Measurements from ENCODE around the gene EPHB2. TPM values are rescaled to one million over a fixed set of nuclear protein-coding genes. Genes with fewer than 3 reads are reported as not detected.

The EPHB2 gene
- total RNA-seq, 2 experiments from 2014 or later, result 0.59 TPM; not detected in 1

DNA sequence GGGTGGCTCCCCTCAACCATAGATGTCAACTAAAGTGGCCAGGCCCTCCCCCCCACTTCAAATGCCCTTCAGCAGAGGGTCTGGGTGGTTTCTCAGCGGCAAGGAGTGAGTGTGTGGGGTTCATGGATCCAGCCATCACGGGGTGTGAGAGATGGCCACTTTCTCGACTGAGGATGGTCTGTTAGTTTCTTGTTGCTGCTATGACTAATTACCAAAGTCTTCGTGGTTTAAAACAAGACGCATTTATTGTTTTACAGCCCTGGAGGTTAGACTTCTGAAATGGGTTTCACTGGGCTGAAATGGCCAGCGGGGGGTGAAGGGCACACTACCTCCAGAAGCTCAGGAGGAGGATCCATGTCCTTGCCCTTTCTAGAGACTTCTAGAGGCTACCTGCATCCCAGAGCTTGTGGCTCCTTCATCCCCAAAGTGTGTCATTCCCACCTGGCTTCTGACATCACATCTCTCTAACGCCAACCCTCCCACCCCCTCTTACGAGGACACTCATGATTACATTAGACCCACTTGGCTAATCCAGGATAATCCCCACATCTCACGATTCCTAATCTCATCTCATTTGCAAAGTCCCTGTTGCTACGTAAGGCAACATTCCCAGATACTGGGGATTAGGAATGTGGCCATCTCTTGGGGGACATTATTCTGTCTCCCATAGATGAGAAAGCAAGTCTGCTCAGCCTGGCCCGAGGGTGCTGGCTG, 53.0 kb downstream of the EPHB2 start:
- BruUV-seq (replicated peaks), result no TSS peak
- H3K36me3 ChIP-seq (ENCODE audit: insufficient read depth, low read length), result no peaks in the 10 kb centered on the region
- DNase-seq (ENCODE audit: low spot score), result no peak

GRCh38 chr1:22767852-22768251, 57.2 kb downstream of the EPHB2 start:
- no peaks in the 10 kb centered on the region for H3K9me2 ChIP-seq (ENCODE audit: insufficient read depth, low read length)
- no peak for DNase-seq (ENCODE audit: low spot score)
- no peak overlapping the region for H3K4me2 ChIP-seq (ENCODE audit: low read length)
- H2AFZ ChIP-seq (ENCODE audit: low read length), result no peak overlapping the region
- no peaks in the 10 kb centered on the region for H3K79me2 ChIP-seq (ENCODE audit: insufficient read depth, low read depth, low read length)
- no peaks in the 10 kb centered on the region for H3K4me1 ChIP-seq (ENCODE audit: insufficient read depth, low read length, poor library complexity, severe bottlenecking)
- H3K9me3 ChIP-seq (ENCODE audit: low read length), result no peaks in the 10 kb centered on the region
- ChIA-PET CTCF (ENCODE audit: unreplicated experiment) (no interaction called here), POLR2A (no interaction called here)
- no peak for TF ChIP-seq CTCF (conservative IDR thresholded peaks at IDR 0.05; ENCODE audit: low read length)
- no peak for TF ChIP-seq EZH2phosphoT487 (IDR thresholded peaks at IDR 0.05; ENCODE audit: borderline replicate concordance, low read depth, low read length)
- H3K4me3 ChIP-seq (ENCODE audit: low read depth, low read length, poor library complexity, severe bottlenecking), result no peak overlapping the region
- H3K36me3 ChIP-seq (ENCODE audit: insufficient read depth, low read length), result no peaks in the 10 kb centered on the region
- no peaks in the 10 kb centered on the region for H4K20me1 ChIP-seq (ENCODE audit: insufficient read depth, low read length)
- intact Hi-C loops (cut with micrococcal nuclease; ENCODE audit: unreplicated experiment), result no loop called here
- BruUV-seq (replicated peaks), result no TSS peak
- no peak overlapping the region for H3K27ac ChIP-seq (ENCODE audit: low read depth, low read length, poor library complexity, severe bottlenecking)

More for the DNA sequence above, 53.0 kb downstream of the EPHB2 start:
- ChIA-PET POLR2A (no interaction called here), CTCF (ENCODE audit: unreplicated experiment) (no interaction called here)
- intact Hi-C loops (cut with micrococcal nuclease; ENCODE audit: unreplicated experiment), result no loop called here
- Histone ChIP-seq H2AFZ (ENCODE audit: low read length) (no peak overlapping the region), H3K27ac (ENCODE audit: low read depth, low read length, poor library complexity, severe bottlenecking) (no peak overlapping the region), H3K9me3 (ENCODE audit: low read length) (no peaks in the 10 kb centered on the region), H3K4me1 (ENCODE audit: insufficient read depth, low read length, poor library complexity, severe bottlenecking) (no peaks in the 10 kb centered on the region), H3K4me3 (ENCODE audit: low read depth, low read length, poor library complexity, severe bottlenecking) (no peak overlapping the region), H3K79me2 (ENCODE audit: insufficient read depth, low read depth, low read length) (no peaks in the 10 kb centered on the region), H4K20me1 (ENCODE audit: insufficient read depth, low read length) (no peaks in the 10 kb centered on the region), H3K9me2 (ENCODE audit: insufficient read depth, low read length) (no peaks in the 10 kb centered on the region), H3K4me2 (ENCODE audit: low read length) (no peak overlapping the region)
- TF ChIP-seq CTCF (conservative IDR thresholded peaks at IDR 0.05; ENCODE audit: low read length) (no peak), EZH2phosphoT487 (IDR thresholded peaks at IDR 0.05; ENCODE audit: borderline replicate concordance, low read depth, low read length) (no peak)

DNA sequence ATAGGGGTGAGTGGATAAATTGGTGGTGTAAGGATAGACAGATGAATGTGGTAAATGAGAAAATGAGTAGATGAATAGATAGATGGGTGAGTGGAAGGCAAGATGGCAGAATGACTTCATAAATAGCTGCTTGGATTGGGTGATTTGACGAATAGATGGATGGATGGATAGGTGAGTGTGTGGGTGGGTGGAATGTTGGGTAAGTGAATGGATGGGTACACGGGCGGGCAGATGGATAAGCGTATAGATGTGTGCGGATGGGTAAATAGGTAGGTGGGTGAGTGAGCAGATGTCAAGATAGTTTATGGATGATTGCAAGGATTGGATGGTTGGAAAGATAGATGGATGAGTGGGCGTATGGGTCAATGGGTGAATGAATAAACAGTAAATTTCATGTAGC, 59.3 kb downstream of the EPHB2 start:
- Histone ChIP-seq H3K9me3 (ENCODE audit: low read length) (no peaks in the 10 kb centered on the region), H4K20me1 (ENCODE audit: insufficient read depth, low read length) (no peaks in the 10 kb centered on the region), H2AFZ (ENCODE audit: low read length) (no peak overlapping the region), H3K4me2 (ENCODE audit: low read length) (no peak overlapping the region), H3K27ac (ENCODE audit: low read depth, low read length, poor library complexity, severe bottlenecking) (no peak overlapping the region), H3K4me3 (ENCODE audit: low read depth, low read length, poor library complexity, severe bottlenecking) (no peak overlapping the region), H3K9me2 (ENCODE audit: insufficient read depth, low read length) (no peaks in the 10 kb centered on the region), H3K79me2 (ENCODE audit: insufficient read depth, low read depth, low read length) (no peaks in the 10 kb centered on the region), H3K4me1 (ENCODE audit: insufficient read depth, low read length, poor library complexity, severe bottlenecking) (no peaks in the 10 kb centered on the region), H3K36me3 (ENCODE audit: insufficient read depth, low read length) (no peaks in the 10 kb centered on the region)
- intact Hi-C loops (cut with micrococcal nuclease; ENCODE audit: unreplicated experiment), result no loop called here
- BruUV-seq (replicated peaks), result no TSS peak
- TF ChIP-seq EZH2phosphoT487 (IDR thresholded peaks at IDR 0.05; ENCODE audit: borderline replicate concordance, low read depth, low read length) (no peak), CTCF (conservative IDR thresholded peaks at IDR 0.05; ENCODE audit: low read length) (no peak)
- no peak for DNase-seq (ENCODE audit: low spot score)
- ChIA-PET POLR2A (no interaction called here), CTCF (ENCODE audit: unreplicated experiment) (no interaction called here)
